NCI-H524 (cell line): ENCODE results near the gene PANK2.
"Not testable (repeated sequence)": the region's sequence is repeated elsewhere in the genome, so short reads cannot be mapped to it uniquely, and the experiment has no call there.

Experiments used
- DNase-seq, 2 experiments: peaks; one replicate each; lab custom pipeline; 2025; lab: John Stamatoyannopoulos, UW

PANK2 gene

DNA sequence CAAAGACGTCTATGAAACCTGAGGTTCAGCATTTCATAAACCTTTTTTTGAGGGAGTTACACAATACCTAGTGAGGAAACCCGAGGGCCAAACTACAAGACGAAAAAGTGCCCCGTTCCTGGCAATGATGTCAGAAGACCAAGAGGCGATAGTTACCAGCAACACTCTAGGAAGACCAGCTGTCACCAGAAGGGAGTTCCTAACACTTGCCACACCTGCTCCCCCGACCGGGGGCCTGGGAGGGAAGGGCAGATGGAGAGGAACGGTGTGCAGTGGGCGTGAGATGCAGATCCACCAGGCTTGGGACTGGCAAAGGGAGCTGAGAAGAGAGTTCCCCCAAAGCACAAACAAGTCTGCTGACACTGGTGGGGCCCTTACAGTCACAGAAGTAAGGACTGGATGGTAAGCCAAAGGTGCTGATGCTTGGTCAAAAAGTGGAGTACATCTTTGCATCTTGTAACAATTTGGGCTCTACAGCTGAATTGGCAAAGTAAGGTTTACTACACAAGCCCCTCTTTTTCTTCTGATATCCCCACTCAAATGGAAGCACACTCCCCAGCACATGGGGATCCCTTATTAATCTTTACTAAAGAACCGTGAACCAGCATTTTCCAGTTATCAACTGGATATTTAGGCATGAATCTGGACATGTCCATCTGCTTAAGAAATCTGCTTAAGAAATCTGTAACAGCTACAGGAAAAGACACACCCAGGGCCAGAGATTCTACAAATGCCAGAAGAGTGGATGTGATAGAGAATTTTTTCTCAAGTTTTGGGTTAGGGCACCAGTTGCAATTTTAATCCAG, 38.5 kb downstream of the PANK2 start:
- peak; percentile 91 to 97 for DNase-seq

DNA sequence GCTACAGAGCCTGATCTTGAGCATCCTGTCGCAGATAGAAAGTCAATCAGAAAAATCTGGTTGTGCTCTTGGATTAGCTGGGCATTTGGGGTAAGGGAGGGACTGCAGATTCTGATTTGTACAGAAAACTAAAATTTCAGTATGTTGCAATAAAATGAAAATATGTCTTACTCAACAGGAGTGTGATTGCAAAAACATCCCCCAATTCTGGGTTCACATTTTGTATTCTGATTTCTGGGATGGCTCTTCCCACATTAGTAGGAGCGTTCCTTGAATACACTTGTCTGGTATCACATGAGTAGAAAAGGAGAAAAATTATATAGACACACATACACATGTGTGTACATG, 40.5 kb downstream of the PANK2 start:
- DNase-seq: no peak

DNA sequence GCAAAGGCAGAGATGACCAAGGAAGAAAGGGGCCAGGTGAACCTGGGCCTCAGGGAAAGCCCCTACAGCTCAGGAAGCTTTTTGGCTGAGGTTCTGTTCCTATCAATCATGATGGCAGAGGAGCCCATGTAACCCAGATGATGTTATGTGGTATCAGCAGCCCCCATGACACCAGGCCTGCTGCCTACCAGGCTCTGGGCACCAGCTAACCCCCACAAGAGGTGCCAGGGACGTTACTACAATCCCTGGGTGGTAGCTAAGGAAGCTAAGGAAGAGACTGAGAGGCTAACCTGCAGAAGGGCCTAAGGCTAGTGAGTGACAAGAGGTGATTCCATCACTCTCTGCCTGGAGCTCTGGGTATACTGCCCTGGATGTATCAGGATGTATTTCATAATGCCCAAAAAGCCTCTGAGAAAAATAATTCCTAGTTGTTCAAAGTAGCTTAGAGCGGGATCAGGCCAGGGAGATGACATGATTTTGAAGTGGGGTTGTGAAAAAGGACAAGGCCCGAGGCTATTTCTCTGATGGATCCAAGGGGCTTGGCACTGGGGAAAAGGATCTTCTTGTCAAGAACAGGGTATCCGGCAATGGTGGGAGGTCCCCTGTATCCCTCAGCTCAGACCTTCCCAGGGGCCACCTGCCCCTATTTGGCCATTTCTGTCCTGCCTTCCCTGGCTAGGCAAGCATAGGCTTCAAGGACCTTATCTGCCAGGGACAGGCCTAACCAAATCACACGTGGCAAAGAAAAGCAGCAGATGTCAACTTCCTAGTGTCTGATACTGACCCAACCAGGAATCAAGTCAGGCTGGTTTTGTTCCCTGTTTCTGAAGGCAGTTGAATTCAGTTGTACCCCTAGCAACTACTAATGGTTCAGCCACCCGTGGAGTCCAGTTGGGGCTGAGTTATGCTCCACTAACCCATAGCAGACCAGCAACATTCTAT, 41.3 kb downstream of the PANK2 start:
- DNase-seq: peak in 1 of 2 experiments; percentile 19

DNA sequence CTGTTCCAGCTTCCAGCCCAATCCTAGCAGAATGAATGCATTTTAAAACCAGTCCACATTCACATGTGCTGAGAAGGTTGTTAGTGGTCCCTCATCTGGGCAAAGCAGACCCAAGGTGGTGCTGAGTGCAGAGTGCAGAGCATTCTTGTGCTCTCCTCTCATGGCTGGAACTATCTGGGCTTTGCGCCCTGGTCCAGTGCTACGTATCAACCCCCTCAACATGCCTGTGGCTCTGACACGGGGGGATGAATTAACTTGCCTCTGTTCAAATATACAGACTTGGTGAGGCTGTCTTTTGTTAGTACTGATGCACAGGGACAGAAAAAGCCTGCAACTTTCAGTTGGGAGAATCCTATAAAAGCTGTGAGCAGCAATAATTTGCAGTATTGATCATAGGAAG, 42.5 kb downstream of the PANK2 start:
- DNase-seq: no peak

DNA sequence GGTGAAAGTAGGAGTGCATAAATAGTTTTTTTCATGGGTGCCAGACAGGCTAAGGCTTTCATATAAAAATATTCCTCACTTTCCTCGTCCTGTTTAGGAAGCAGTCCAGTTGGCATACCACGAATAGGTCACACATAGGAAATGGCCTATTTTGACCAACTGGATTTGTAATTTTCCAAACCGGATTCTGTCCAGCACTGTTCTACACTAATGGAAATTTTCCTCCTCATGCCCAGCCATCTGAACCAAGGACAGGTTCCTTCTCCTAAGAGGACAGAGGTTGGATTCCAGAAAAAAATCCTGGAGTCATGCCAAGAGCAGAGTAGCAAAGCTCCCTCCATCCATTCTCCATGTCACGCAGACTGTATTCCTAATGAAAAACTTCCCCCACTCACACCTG, 43.1 kb downstream of the PANK2 start:
- DNase-seq: no peak

DNA sequence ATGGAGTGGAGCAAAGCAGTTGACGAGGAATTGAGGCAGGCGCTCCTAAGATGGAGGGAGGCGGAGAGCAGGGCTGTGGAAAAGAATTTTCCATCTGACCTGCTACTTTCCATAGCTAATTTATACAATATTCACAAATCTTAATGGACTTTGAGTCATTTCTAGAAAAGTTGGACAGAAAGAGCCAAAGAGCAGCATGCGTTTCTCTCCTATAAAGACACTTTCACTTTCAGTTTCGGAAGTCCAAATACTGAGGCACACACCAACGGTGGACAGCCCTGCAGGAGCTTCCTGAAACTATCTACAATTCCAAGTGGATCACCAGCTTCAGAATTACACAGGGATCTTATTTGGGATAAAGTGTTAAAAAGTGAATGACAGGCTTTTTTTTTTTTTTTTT, 43.5 kb downstream of the PANK2 start:
- no peak for DNase-seq

DNA sequence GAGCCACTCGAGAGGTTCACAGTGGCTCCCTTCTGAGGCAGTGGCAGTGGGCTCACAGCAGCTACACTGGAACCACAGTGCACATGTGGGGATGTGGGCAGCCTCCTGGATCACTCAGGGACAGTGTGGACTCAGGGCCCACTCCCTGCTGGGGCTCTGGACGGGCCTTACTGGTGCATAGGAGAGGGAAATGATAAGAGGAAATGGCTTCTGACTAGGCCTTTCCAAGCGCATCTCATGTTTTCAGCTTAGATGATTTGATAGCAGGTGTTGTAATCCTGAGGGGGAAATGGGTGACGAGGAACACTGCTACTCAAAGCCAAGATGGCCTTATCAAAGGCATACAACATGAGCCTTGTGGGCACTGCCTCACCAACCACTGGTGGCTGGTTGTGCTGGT, 44.0 kb downstream of the PANK2 start:
- no peak for DNase-seq

DNA sequence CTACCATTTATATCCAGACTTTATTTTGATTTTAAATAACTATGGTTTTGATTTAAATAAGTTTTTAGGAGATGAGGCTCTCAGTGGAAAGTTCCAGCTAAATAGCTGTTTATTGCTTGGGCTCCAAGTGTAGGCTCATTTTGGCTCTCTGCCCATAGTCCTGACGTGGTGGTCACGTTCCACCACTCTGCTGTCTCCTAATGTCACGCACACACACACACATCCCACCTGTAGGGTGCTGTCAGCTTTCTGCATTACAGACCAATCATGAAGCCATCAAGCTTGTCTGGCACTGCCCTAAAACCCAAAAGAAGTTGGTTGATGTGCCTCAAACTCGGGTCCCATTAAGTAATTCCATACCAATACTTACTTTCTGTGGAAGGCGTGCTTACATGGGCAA, 45.4 kb downstream of the PANK2 start:
- DNase-seq: no peak

DNA sequence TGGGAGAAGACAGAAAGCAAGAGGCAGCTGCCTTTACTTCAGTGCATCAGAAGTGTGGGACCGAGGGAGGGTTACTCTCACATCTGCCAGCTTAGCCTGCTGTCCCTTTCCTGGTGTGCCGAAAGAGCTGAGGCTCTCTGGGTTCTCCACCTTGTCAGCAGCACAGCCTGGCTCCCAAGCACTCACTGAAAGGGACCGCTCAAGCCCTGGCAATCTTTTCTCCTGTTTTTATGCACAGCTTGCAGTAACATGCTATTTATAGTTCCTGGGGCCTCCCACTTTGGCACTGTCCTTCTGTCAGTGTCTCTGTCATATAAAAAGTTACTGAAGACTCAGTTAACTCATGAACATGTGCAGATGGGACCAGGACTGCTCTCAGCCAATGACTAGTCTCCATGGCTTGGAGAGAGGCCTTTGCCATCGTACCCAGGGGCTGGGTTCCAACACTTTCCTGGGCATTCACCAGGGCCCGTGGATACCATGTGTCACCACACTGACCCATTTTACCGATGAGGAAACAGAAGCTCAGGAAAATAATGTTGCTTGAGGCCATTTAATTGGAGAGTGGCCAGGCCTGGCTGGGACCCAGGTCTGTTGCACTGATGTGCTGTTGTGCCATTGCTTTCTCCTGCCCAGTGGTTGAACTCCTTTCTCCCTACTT, 46.2 kb downstream of the PANK2 start:
- DNase-seq: peak in 1 of 2 experiments; percentile 73

DNA sequence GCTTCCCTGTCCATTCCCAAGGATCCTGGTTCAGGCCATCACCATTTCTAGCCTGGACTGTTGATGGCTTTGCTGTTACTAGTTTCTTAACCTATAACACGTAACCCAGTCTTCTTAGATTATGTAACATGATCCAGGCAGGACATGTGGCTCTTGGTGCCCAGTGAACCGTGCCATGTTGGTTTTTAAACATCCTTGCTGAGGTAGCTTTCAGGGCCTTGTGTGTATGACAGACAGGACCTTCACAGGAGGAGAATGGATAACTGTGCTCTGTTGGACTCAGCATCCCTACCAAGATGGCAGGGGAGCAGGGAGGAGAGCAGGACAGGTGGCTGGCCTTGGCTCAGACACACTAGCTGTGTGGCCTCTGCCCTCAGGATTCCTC, 46.8 kb downstream of the PANK2 start:
- peak; percentile 18 to 73 for DNase-seq

DNA sequence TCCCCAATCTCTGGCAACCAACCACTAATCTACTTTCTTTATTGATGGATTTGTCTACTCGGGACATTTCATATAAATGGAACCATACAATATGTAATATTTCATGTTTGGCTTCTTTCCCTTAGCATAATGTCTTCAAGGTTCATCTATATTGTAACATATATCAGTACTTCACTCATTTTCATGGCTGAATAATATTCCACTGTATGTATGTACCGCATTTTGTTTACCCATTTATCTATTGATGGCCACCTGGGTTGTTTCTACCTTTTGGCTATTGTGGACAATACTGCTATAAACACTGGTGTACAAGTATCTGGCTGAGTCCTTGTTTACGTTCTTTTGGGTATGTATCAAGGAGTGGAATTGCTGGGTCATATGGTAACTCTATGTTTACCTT, 48.4 kb downstream of the PANK2 start:
- DNase-seq: no peak

DNA sequence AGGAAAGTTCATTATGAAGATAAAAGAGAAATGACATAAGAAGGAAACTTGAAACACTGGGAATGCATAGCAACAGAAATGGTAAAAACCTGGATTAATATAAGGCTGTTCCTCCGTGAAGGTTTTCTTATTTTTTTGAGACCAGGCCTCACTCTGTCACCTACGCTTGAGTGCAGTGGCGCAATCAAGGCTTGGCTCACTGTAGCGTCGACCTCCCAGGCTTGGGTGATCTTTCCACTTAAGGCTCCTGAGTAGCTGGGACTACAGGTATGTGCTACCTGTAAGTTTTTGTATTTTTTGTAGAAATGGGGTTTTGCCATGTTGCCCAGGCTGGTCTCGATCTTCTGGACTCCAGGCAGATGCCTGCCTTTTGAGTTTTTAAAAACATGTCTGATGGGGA, 51.7 kb downstream of the PANK2 start:
- no peak for DNase-seq

DNA sequence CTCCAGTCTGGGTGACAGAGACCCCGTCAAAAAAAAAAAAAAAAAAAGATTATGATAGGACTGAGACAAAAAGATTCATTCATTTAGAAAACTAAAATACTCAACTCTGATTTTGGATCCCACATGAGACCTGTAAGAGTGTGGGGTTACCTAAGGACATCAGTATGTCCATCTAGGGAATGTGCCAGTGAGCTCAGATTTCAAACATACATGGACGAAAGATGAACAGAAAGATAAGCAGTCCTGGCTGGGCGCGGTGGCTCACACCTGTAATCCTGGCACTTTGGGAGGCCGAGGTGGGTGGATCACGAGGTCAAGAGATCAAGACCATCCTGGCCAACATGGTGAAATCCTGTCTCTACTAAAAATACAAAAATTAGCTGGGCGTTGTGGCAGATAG, 57.5 kb downstream of the PANK2 start:
- DNase-seq: not testable (repeated sequence)

DNA sequence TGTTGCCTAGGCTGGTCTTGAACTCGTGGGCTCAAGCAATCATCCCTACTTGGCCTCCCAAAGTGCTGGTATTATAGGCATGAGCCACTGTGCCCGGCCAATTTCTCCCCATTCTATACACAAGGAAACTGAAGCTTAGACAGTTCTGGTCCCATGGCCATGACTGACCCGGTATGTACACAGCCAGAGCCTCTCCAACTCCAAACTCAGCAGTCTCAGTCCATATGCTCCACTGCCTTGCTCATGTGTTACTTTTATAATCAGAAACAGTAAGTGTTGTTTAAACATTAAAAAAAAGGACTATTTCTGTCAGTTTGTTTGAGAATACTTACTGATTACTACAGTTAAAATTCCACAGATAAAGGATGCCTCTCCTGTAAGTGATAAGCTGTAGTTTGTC, 75.5 kb downstream of the PANK2 start:
- DNase-seq: no peak

DNA sequence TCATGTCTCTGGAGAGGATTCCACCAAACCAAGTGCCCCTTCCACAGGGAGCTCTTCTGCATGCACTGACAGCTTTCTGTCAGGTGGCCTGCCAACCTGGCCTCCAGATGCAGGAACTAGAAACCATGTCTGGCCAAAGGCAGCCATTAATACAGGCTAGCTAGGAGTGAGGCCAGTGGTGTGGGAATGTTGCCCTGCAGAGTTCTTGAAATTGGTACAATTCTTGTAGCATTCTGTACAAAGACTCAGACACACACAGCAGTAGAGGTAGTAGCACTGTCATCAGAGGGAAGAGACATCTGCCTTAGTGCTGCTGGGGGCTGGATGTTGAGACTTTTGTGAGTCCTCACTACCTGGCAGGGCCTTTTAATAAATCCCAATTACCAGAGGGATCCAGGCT, 77.4 kb downstream of the PANK2 start:
- no peak for DNase-seq

DNA sequence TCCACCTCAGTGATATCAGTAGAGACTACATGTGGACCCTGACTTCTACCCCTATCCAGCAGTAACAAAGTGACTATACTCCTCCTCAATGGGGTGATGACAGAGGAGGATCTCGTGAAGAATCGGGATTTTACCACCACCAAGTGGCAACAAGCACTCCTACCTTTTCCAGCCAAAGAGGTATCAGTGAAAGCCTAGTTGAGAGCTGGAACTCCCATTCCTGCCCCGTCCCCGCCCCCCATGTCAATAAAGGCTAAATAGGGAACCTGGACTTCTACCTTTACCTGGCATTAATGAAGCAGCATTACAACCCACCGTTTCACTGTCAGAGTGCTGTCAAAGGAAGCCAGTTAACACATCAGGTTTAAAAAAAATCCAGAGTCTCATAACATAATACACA, 80.8 kb downstream of the PANK2 start:
- no peak for DNase-seq

DNA sequence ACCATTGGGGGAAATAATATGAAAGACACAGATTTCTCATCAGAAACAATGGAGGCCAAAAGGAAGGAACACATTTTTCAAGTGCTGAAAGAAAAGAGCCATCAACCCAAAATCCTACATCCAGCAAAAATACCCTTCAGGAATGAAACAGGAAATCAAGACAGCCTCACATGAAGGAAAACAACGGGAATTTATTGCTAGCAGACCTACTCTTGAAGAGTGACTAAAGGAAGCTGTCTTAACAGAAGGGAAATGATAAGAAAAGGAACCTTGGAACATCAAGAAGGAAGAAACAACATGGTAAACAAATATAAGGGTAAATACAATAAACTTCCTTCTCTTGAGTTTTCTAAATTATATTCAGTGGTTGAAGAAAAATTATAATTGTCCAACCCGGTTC, 82.0 kb downstream of the PANK2 start:
- no peak for DNase-seq

DNA sequence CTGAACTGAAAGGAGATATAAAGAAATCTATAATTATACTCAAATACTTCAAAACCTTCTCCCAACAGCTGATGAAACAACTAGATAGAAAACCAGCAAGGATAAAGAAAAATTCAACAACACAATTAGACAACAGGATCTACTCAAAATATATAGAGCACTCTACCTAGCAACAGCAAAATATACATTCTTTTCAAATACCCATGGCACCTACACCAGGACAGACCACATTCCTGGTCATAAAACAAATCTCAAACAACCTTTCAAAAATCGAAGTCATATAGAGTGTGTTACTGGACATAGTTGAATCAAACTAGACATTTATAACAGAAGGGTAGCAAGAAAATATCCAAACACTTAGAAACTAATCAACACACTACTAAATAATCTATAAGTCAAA, 83.0 kb downstream of the PANK2 start:
- DNase-seq: no peak

DNA sequence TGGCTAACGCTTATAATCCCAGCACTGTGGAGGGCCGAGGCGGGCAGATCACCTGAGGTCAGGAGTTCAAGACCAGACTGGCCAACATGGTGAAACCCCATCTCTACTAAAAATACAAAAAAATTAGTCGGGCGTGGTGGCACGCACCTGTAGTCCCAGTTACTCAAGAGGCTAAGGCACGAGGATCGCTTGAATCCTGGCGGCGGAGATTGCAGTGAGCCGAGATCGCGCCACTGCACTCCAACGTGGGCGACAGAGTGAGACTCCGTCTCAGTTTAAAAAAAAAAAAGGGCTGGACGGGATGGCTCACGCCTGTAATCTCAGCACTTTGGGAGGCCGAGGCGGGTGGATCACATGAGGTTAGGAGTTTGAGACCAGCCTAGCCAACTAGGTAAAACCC, 83.4 kb downstream of the PANK2 start:
- not testable (repeated sequence) for DNase-seq

DNA sequence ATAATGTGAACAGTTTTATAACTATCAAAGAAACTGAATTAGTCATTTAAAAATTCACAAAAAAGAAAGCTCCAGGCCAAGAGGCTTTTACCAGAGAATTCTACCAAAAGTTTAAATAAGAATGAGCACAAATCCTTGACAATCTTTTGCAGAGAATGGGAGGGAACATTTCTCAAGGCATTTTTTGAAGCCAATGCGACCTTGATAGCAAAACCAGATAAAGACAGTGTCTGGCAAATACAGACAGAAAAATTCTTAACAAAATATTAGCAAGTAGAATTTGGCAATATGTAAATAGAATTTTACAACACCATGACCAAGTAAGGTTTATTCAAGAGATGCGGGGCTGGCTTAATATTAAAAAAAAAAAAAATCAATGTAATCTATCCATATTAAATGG, 84.5 kb downstream of the PANK2 start:
- no peak for DNase-seq

DNA sequence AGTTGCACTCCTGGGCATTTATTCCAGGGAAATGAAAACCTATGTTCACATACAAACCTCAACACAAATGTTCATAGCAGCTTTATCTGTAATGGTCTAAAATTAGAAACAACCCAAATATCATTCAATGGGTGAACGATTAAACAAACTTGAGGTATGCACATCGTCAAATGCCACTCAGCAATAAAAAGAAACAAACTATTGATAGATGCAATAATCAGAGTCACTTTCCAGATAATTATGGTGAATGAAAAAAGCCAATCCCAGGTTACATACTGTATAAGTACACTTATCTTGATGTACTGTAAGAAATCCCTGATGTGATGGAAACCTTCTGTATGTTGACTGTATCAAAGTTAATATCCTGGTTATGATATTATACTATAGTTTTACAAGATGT, 87.3 kb downstream of the PANK2 start:
- DNase-seq: no peak
